ENCODE data around the gene DRICH1.
"Not testable (repeated sequence)": the region's sequence is repeated elsewhere in the genome, so short reads cannot be mapped to it uniquely, and the experiment has no call there.

The DRICH1 gene

GRCh38 chr22:23627401-23628055 lies 4.6 kb downstream of the DRICH1 start:
- H3K9me3 Mint-ChIP-seq, H3K36me3 Mint-ChIP-seq, H3K4me3 Mint-ChIP-seq, H3K27ac Mint-ChIP-seq, H3K27me3 Mint-ChIP-seq, H3K4me1 Mint-ChIP-seq: not testable (repeated sequence)
- DNase-seq, result peak; percentile 78
- CTCF ChIA-PET, result interaction anchor here (1.1 to 2.3 kb wide), 6 partner anchors 69 to 230 kb away, joined by 3 to 8 read pairs (median 6); partner anchors contain the start of genes C22orf15 and SLC2A11

DNA sequence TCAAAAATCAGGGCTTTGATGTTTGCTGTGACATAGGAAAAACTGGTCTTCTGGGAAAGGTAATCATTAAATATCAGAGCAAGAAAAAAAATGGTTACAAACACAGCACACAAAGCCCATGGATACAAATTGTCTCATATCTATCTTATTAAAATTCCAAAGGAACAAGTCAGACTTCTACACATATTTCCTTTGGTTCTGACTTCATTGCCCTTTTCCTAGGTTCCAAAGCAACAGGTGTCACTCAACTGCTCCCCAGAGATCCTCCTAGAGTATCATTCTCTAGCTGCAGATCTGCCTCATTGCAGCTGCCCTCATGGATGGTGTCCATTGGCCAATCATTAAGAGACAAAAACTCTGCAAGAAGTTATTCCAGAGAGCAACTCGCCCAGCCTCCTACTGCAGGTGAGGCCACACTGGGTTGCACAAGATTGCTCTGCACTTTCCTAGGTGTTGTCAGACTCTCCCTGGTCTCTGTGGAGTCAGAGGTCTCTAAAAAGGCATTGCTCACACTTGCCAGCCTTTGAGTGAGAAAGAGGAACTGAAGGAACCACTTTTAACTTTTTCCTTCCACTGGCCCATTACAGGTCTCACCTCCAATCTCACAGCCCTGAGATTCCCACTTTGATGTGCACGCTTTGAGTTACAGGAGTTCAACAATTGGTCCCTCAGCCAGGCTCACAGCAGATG lies 5.7 kb downstream of the DRICH1 start:
- H3K27me3 Mint-ChIP-seq, result no peaks in the 10 kb centered on the region
- H3K27ac Mint-ChIP-seq, result no peak overlapping the region
- CTCF ChIA-PET, result interaction anchor here (1.5 kb wide), 1 partner anchor 223 kb away, joined by 3 read pairs; no protein-coding TSS in a partner anchor
- peaks cover 3% of the 10 kb centered on the region for H3K4me1 Mint-ChIP-seq
- no peaks in the 10 kb centered on the region for H3K36me3 Mint-ChIP-seq
- no peak overlapping the region for H3K4me3 Mint-ChIP-seq
- no peak for DNase-seq
- no peaks in the 10 kb centered on the region for H3K9me3 Mint-ChIP-seq

- no peak overlapping the region for H3K27ac Mint-ChIP-seq
These were observed 9.5 kb downstream of the DRICH1 start for GRCh38 chr22:23622634-23623033.

GRCh38 chr22:23621916-23622315 lies 10.2 kb downstream of the DRICH1 start:
- H3K4me3 Mint-ChIP-seq, H3K27me3 Mint-ChIP-seq, H3K27ac Mint-ChIP-seq, CTCF ChIA-PET, DNase-seq, H3K4me1 Mint-ChIP-seq, H3K9me3 Mint-ChIP-seq, H3K36me3 Mint-ChIP-seq: not testable (repeated sequence)

More at GRCh38 chr22:23622634-23623033, 9.5 kb downstream of the DRICH1 start:
- Mint-ChIP-seq H3K27me3 (no peaks in the 10 kb centered on the region), H3K4me1 (peaks cover 3% of the 10 kb centered on the region), H3K36me3 (no peaks in the 10 kb centered on the region), H3K4me3 (no peak overlapping the region), H3K9me3 (no peaks in the 10 kb centered on the region)
- no peak for DNase-seq
- CTCF ChIA-PET, result no interaction called here

DNA sequence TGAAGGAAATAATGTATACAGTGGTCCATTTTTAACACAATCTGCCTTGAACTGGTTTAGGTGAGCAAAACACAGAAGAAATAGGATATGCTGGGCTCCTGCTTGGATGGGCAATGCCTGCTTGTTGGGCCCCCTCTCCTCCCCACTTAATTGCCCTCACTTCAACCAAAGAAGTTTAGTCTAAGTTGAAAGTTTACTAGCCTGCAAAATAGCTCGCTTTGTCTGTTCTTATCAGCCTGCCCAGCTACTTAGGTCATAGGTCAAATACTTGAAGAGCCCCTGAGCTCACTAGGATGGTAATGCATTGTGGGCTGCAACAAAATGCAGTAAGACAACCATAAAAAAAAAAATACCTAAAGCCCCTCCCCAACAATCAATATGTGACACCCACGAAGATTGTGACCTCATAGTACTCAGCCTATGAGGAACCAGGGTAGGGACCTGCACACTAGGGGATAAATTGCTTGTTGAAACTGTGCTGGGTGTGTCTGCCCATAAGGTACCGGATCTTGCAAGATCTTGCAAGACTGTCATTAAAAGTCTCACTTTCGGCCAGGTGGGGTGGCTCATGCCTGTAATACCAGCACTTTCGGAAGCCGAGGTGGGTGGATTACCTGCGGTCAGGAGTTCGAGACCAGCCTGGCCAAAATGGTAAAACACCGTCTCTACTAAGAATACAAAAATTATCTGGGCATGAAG lies 10.9 kb downstream of the DRICH1 start:
- H3K27ac Mint-ChIP-seq, result no peak overlapping the region
- no peak overlapping the region for H3K4me3 Mint-ChIP-seq
- no peaks in the 10 kb centered on the region for H3K36me3 Mint-ChIP-seq
- no peaks in the 10 kb centered on the region for H3K27me3 Mint-ChIP-seq
- CTCF ChIA-PET, result no interaction called here
- H3K9me3 Mint-ChIP-seq, result no peaks in the 10 kb centered on the region
- no peak for DNase-seq
- no peaks in the 10 kb centered on the region for H3K4me1 Mint-ChIP-seq

- CTCF ChIA-PET, result no interaction called here
- no peak overlapping the region for H3K27ac Mint-ChIP-seq
- H3K36me3 Mint-ChIP-seq, result no peaks in the 10 kb centered on the region
These were observed 18.7 kb downstream of the DRICH1 start for GRCh38 chr22:23613193-23613972.

GRCh38 chr22:23609983-23610781 lies 21.9 kb downstream of the DRICH1 start:
- Mint-ChIP-seq H3K27me3 (no peaks in the 10 kb centered on the region), H3K4me3 (no peak overlapping the region), H3K27ac (peak overlapping the region; percentile 29), H3K4me1 (peaks cover 17% of the 10 kb centered on the region), H3K36me3 (no peaks in the 10 kb centered on the region), H3K9me3 (no peaks in the 10 kb centered on the region)
- CTCF ChIA-PET, result no interaction called here
- no peak for DNase-seq

More at GRCh38 chr22:23613193-23613972, 18.7 kb downstream of the DRICH1 start:
- Mint-ChIP-seq H3K9me3 (no peaks in the 10 kb centered on the region), H3K4me1 (peaks cover 17% of the 10 kb centered on the region), H3K27me3 (no peaks in the 10 kb centered on the region), H3K4me3 (no peak overlapping the region)
- DNase-seq, result no peak

DNA sequence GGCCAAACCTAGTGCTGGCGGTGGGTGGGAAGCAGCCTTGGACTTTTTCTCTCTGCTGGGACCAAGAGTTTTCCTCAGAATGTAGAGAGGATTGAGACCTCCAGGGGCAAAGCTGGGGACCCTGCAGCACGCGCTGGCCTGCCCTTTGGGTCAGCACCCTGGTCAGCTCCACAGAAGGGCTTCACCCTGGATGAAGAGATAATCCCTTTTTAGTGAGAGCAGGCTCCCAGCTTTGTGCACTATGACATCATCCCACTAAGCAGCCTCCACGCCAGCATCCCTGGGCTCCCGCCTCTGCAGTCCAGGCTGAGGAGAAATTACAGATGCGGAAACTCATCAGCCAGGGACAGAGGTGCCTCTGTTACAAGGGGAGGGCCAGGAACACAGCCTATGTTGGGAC lies 23.5 kb downstream of the DRICH1 start:
- Mint-ChIP-seq H3K9me3 (no peaks in the 10 kb centered on the region), H3K36me3 (no peaks in the 10 kb centered on the region), H3K27me3 (no peaks in the 10 kb centered on the region), H3K4me1 (peaks cover 17% of the 10 kb centered on the region), H3K27ac (no peak overlapping the region), H3K4me3 (no peak overlapping the region)
- no peak for DNase-seq
- CTCF ChIA-PET, result interaction anchor here (1.0 kb wide), 1 partner anchor 17 kb away, joined by 3 read pairs; no protein-coding TSS in a partner anchor

GRCh38 chr22:23606204-23607131 lies 25.7 kb downstream of the DRICH1 start:
- Mint-ChIP-seq H3K4me1 (peaks cover 17% of the 10 kb centered on the region), H3K4me3 (no peak overlapping the region), H3K27ac (no peak overlapping the region), H3K36me3 (no peaks in the 10 kb centered on the region), H3K9me3 (no peaks in the 10 kb centered on the region), H3K27me3 (peaks cover 5% of the 10 kb centered on the region)
- CTCF ChIA-PET, result no interaction called here
- no peak for DNase-seq

DNA sequence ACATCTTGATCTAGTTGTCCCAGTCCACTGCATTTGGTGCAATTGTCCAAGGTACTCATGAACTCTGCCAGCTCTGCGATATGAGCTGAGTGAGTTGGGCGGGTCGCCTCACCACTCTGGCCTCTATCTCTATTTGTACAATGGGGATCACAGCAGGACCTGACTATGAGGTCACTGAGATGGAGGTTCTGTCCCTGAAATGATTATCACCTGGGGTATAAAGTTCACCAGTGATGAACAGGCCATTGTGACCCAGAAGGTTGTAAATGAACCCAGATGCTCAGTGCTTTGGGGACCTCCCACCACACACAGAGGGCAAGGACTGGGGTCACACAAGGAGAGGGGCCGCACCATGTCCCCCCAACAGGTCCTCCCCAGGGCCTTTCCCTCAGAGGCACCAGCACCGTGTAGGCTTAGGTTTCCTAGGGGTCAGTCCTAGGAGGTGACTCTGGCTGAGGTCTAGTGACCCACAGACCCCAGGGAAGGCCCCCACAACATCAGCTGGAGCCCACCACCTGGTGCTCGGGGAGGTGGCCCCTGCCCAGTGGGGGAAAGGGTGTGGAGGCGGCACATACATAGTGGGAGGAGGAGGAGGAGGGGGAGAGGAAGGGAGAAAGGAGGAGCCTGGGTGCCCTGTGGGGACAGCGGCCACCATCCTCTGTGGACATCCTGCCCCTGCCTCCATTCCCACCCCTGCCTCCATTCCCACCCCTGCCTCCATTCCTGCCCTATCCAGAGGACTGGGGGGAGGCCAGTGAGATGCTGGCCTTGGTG lies 27.0 kb downstream of the DRICH1 start:
- no peak for DNase-seq
- Mint-ChIP-seq H3K36me3 (no peaks in the 10 kb centered on the region), H3K4me3 (no peak overlapping the region), H3K9me3 (no peaks in the 10 kb centered on the region), H3K27me3 (peaks cover 5% of the 10 kb centered on the region), H3K27ac (no peak overlapping the region), H3K4me1 (peaks cover 7% of the 10 kb centered on the region)
- CTCF ChIA-PET, result interaction anchor here (0.6 to 1.3 kb wide), 3 partner anchors 14 to 23 kb away, joined by 3 to 4 read pairs (median 3); no protein-coding TSS in a partner anchor

- no peak overlapping the region for H3K27ac Mint-ChIP-seq
- H3K9me3 Mint-ChIP-seq, result no peaks in the 10 kb centered on the region
These were observed 28.9 kb downstream of the DRICH1 start for GRCh38 chr22:23603266-23603665.

DNA sequence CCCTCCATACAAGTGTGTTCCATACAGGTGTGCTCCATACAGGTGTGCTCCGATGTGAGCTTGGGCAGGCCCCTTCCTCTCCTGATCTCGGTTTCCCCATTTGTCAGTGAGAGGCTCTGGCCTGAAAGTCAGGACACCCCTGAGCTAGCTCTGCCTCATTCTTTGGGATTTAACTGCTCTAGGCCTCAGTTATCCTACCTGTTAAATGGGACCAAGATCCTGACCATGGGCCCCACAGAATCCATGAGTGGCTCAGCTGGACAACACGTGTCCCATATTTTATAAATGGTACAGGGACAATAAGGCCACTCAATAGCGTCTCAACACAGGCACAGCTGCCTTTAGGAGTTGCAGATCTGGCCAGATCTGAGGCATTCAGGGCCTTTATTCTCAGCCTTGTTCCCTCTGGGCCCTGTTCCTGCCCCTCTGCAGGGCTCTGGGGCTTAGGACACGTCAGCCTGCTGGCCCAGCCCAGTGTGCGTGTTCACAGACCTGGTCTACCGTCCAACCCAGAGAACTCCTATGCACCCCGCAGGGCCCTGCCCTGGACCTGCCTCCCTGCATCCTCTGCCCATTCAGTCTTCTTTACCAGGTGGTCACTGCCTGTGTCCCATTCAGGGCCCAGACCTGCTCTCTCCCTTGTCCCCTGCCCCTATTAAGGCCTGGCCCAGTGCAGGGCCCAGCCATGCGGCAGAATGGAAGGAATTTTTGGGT lies 33.2 kb downstream of the DRICH1 start:
- Mint-ChIP-seq H3K27me3 (peaks cover 14% of the 10 kb centered on the region), H3K4me3 (no peak overlapping the region), H3K4me1 (no peaks in the 10 kb centered on the region), H3K36me3 (no peaks in the 10 kb centered on the region), H3K9me3 (no peaks in the 10 kb centered on the region), H3K27ac (no peak overlapping the region)
- CTCF ChIA-PET, result no interaction called here
- DNase-seq, result no peak

More at GRCh38 chr22:23603266-23603665, 28.9 kb downstream of the DRICH1 start:
- Mint-ChIP-seq H3K4me3 (no peak overlapping the region), H3K36me3 (no peaks in the 10 kb centered on the region), H3K4me1 (no peaks in the 10 kb centered on the region), H3K27me3 (peaks cover 5% of the 10 kb centered on the region)
- DNase-seq, result no peak
- CTCF ChIA-PET, result no interaction called here
